ENCODE measurements around the gene SUGCT. TPM values are rescaled to one million over a fixed set of nuclear protein-coding genes. Genes with fewer than 3 reads are reported as not detected.
"Not testable (repeated sequence)": the region's sequence is repeated elsewhere in the genome, so short reads cannot be mapped to it uniquely, and the experiment has no call there.

Gene SUGCT
- total and polyA plus RNA-seq, 8 donors: 0.73 to 1.9 (median 1.2) TPM

DNA sequence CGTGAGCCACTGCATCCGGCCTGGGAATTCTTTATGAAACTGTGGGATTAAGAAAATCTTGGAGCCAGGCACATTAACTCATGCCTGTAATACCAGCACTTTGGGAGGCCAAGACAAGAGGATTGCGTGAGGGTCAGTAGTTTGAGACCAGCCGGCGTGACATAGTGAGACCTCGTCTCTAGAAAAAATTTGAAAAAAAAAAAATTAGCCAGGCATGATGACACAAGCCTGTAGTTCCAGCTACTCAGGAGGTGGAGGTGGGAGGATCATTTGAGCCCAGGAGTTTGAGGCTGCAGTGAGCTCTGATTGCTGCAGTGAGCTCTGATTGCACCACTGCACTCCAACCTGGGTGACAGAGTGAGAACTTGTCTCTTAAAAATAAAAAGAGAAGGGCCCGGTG lies 69.8 kb downstream of the SUGCT start:
- FAIRE-seq (no peak), ATAC-seq (no peak), DNase-seq (no peak)
- TF ChIP-seq, protein P1, sequence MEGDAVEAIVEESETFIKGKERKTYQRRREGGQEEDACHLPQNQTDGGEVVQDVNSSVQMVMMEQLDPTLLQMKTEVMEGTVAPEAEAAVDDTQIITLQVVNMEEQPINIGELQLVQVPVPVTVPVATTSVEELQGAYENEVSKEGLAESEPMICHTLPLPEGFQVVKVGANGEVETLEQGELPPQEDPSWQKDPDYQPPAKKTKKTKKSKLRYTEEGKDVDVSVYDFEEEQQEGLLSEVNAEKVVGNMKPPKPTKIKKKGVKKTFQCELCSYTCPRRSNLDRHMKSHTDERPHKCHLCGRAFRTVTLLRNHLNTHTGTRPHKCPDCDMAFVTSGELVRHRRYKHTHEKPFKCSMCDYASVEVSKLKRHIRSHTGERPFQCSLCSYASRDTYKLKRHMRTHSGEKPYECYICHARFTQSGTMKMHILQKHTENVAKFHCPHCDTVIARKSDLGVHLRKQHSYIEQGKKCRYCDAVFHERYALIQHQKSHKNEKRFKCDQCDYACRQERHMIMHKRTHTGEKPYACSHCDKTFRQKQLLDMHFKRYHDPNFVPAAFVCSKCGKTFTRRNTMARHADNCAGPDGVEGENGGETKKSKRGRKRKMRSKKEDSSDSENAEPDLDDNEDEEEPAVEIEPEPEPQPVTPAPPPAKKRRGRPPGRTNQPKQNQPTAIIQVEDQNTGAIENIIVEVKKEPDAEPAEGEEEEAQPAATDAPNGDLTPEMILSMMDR (IDR thresholded peaks at IDR 0.05): no peak
- H3K4me3 ChIP-seq: no peak overlapping the region
- 93 to 97% methylated on average over 7 of the region's 7 CpGs for WGBS, 2 donors
- no peaks in the 10 kb centered on the region for H3K27me3 ChIP-seq
- no peaks in the 10 kb centered on the region for H3K4me1 ChIP-seq
- H3K36me3 ChIP-seq: no peaks in the 10 kb centered on the region
- no peaks in the 10 kb centered on the region for H3K9me3 ChIP-seq
- H3K27ac ChIP-seq: no peak overlapping the region
- intact Hi-C loops (cut with DNase I): no loop called here

DNA sequence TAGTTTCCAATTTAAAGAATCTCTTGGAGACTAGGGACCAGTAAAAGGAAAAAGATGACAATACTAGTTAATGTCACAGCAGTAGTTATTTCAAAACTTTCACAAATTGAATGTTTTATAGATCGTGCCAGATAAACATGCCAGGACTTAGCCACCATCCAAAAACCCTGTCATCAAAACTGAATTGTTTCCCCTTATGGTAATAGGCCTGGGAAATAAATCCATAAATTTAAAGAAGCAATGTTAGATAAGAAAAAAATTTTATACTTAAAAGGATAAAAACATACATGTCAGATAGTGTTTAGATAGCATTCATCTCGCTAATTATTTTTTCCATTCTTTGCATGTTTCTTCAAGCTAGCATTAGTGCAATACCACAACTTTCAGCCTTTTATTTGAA lies 71.2 kb downstream of the SUGCT start:
- Histone ChIP-seq H3K4me1 (no peaks in the 10 kb centered on the region), H3K4me3 (no peak overlapping the region), H3K9me3 (no peaks in the 10 kb centered on the region), H3K27ac (no peak overlapping the region), H3K27me3 (no peaks in the 10 kb centered on the region), H3K36me3 (no peaks in the 10 kb centered on the region)
- no peak for FAIRE-seq
- no peak for ATAC-seq
- WGBS, 2 donors: 90 to 91% methylated on average over 2 of the region's 2 CpGs
- TF ChIP-seq, protein P1 (IDR thresholded peaks at IDR 0.05): no peak
- intact Hi-C loops (cut with DNase I): no loop called here
- DNase-seq: no peak

GRCh38 chr7:40211276-40212003 lies 76.6 kb downstream of the SUGCT start:
- TF ChIP-seq, protein P1 (IDR thresholded peaks at IDR 0.05): no peak
- ATAC-seq (no peak), FAIRE-seq (no peak), DNase-seq (no peak)
- H3K27ac ChIP-seq: no peak overlapping the region
- intact Hi-C loops (cut with DNase I): no loop called here
- no peak overlapping the region for H3K4me3 ChIP-seq
- H3K4me1 ChIP-seq: no peaks in the 10 kb centered on the region
- WGBS, 2 donors: 83 to 91% methylated on average over 5 of the region's 5 CpGs
- H3K27me3 ChIP-seq: no peaks in the 10 kb centered on the region
- H3K36me3 ChIP-seq: no peaks in the 10 kb centered on the region
- no peaks in the 10 kb centered on the region for H3K9me3 ChIP-seq

DNA sequence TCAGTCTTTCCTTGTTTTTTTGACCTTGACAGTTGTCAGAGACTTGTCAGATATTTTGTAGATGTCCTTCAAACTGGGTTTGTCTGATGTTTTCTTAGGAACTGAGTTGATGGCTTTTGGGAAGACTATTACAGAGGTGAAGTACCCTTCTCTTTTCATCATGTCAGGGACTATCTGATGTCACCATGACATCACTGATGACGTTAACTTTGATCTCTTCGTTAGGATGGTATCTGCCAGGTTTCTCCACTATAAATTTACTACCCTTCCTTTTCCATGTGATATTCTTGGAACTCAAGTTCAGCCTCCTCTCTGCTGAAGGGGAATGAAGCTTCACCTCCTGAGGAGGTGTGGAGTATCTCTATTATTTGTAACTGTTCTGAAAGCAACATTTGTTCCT lies 78.5 kb downstream of the SUGCT start:
- WGBS, 2 donors: 64 to 79% methylated on average over 2 of the region's 2 CpGs
- ATAC-seq (no peak), FAIRE-seq (no peak), DNase-seq (no peak)
- H3K4me1 ChIP-seq: no peaks in the 10 kb centered on the region
- no peaks in the 10 kb centered on the region for H3K36me3 ChIP-seq
- intact Hi-C loops (cut with DNase I): no loop called here
- TF ChIP-seq, protein P1 (IDR thresholded peaks at IDR 0.05): no peak
- H3K27ac ChIP-seq: no peak overlapping the region
- H3K27me3 ChIP-seq: no peaks in the 10 kb centered on the region
- H3K9me3 ChIP-seq: no peaks in the 10 kb centered on the region
- H3K4me3 ChIP-seq: no peak overlapping the region

DNA sequence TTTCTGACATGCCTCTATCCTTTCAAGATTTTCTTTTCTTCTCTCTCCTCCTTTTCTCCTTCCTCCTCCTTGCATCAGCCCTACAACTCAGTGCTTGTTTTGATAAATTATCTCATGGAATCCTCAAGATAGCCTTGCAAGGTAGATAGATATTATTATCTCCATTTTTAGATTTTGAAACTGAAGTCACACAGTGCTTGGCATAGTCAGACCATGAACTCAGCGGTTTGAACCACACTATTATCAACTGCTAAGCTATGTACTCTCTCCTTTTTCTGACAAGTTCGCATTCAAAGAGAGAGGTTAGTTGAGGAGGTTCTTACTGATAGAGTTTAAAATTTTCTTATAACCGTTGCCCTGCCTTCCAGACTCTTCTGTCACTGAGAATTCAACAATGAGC lies 79.1 kb downstream of the SUGCT start:
- no peaks in the 10 kb centered on the region for H3K4me1 ChIP-seq
- H3K4me3 ChIP-seq: no peak overlapping the region
- TF ChIP-seq, protein P1 (IDR thresholded peaks at IDR 0.05): no peak
- no peak for ATAC-seq
- no peaks in the 10 kb centered on the region for H3K27me3 ChIP-seq
- DNase-seq: no peak
- FAIRE-seq: no peak
- no peak overlapping the region for H3K27ac ChIP-seq
- 85 to 95% methylated on average over 3 of the region's 3 CpGs for WGBS, 2 donors
- no peaks in the 10 kb centered on the region for H3K36me3 ChIP-seq
- no peaks in the 10 kb centered on the region for H3K9me3 ChIP-seq
- intact Hi-C loops (cut with DNase I): no loop called here

- ATAC-seq; H3K4me1 ChIP-seq; FAIRE-seq; DNase-seq; intact Hi-C loops (cut with DNase I); H3K4me3 ChIP-seq; H3K36me3 ChIP-seq; H3K27ac ChIP-seq; H3K27me3 ChIP-seq; H3K9me3 ChIP-seq: not testable (repeated sequence)
- 97 to 98% methylated on average over 7 of the region's 7 CpGs for WGBS, 2 donors
These were observed 83.8 kb downstream of the SUGCT start for GRCh38 chr7:40218612-40219011.
